ENCODE data around the gene LRCH3.

GRCh38 chr3:197749315-197749600 is 41.8 kb upstream of the LRCH3 start:
- no peak for TF ChIP-seq CTCF (IDR thresholded peaks at IDR 0.05)
- TF ChIP-seq POLR2A (IDR thresholded peaks at IDR 0.05) = no peak
